ENCODE measurements around the gene KCNN1. TPM values are rescaled to one million over a fixed set of nuclear protein-coding genes. Genes with fewer than 3 reads are reported as not detected.

Gene KCNN1
- polyA plus RNA-seq, 3 donors = not detected

GRCh38 chr19:17948514-17948900, 18.4 kb upstream of the KCNN1 start:
- H2AFZ ChIP-seq (ENCODE audit: insufficient read depth, low read depth, low read length, poor library complexity, severe bottlenecking) = peak overlapping the region; percentile 46
- H3K9ac ChIP-seq (ENCODE audit: insufficient read depth, low read length, poor library complexity, severe bottlenecking) = peak overlapping the region; percentile 65
- peaks cover 0 to 7% of the 10 kb centered on the region in 2 donors for H3K9me3 ChIP-seq (replicated peaks in 1 of 2; ENCODE audit: control insufficient read depth in 1 of 2, insufficient read depth in 1 of 2, low read length in 2 of 2)
- no peaks in the 10 kb centered on the region for H4K20me1 ChIP-seq (ENCODE audit: insufficient read depth, low read length)
- DNase-seq = no peak
- intact Hi-C loops (cut with micrococcal nuclease) = no loop called here
- H3K27me3 ChIP-seq (ENCODE audit: control insufficient read depth in 2 of 2, insufficient read depth in 2 of 2, low read length in 2 of 2) = peaks cover 38 to 49% of the 10 kb centered on the region in 2 donors
- Mint-ChIP-seq H3K27me3 (ENCODE audit: low read depth in 3 of 3) (peaks cover 48 to 58% (median 53%) of the 10 kb centered on the region in 3 donors), H3K9me3 (peaks cover 0 to 35% (median 10%) of the 10 kb centered on the region in 7 donors), H3K4me1 (peaks cover 52% of the 10 kb centered on the region), H3K36me3 (peaks cover 17 to 18% of the 10 kb centered on the region in 2 donors), H3K27ac (peak overlapping the region in 3 of 7 donors; percentile 35 to 75 (median 40)), H3K4me3 (peak overlapping the region; percentile 64 to 91)
- peaks cover 48 to 55% of the 10 kb centered on the region in 2 donors for H3K4me1 ChIP-seq (ENCODE audit: control insufficient read depth in 1 of 2, insufficient read depth in 2 of 2, low read length in 2 of 2)
- no peaks in the 10 kb centered on the region for H3K79me2 ChIP-seq (ENCODE audit: insufficient read depth, low read length)
- WGBS (ENCODE audit: insufficient coverage) = 0% methylated on average over 10 of the region's 16 CpGs
- H3K27ac ChIP-seq (ENCODE audit: low read depth in 1 of 2, low read length in 2 of 2) = peak overlapping the region in 1 of 2 donors; percentile 58
- H3K4me3 ChIP-seq (replicated peaks in 1 of 3; ENCODE audit: low read depth in 2 of 3, low read length in 3 of 3) = peak overlapping the region in 1 of 3 experiments; percentile 71
- H3K4me2 ChIP-seq (replicated peaks; ENCODE audit: extremely low read depth, low read length, poor library complexity, severe bottlenecking) = peak overlapping the region; percentile 78
- no peak for TF ChIP-seq CTCF (IDR thresholded peaks at IDR 0.05)
- peaks cover 3 to 13% of the 10 kb centered on the region in 2 donors for H3K36me3 ChIP-seq (replicated peaks in 1 of 2; ENCODE audit: control insufficient read depth in 1 of 2, insufficient read depth in 2 of 2, low read length in 2 of 2)

- intact Hi-C loops (cut with micrococcal nuclease) = no loop called here
- H3K4me1 Mint-ChIP-seq = peaks cover 52% of the 10 kb centered on the region
- Histone ChIP-seq H3K27ac (ENCODE audit: low read depth in 1 of 2, low read length in 2 of 2) (no peak overlapping the region), H3K79me2 (ENCODE audit: insufficient read depth, low read length) (no peaks in the 10 kb centered on the region), H3K36me3 (replicated peaks in 1 of 2; ENCODE audit: control insufficient read depth in 1 of 2, insufficient read depth in 2 of 2, low read length in 2 of 2) (peaks cover 0 to 6% of the 10 kb centered on the region in 2 donors), H3K4me1 (ENCODE audit: control insufficient read depth in 1 of 2, insufficient read depth in 2 of 2, low read length in 2 of 2) (peaks cover 48 to 55% of the 10 kb centered on the region in 2 donors), H3K9ac (ENCODE audit: insufficient read depth, low read length, poor library complexity, severe bottlenecking) (no peak overlapping the region), H3K9me3 (replicated peaks in 1 of 2; ENCODE audit: control insufficient read depth in 1 of 2, insufficient read depth in 1 of 2, low read length in 2 of 2) (peaks cover 0 to 11% of the 10 kb centered on the region in 2 donors), H3K27me3 (ENCODE audit: control insufficient read depth in 2 of 2, insufficient read depth in 2 of 2, low read length in 2 of 2) (peaks cover 43 to 56% of the 10 kb centered on the region in 2 donors), H3K4me2 (replicated peaks; ENCODE audit: extremely low read depth, low read length, poor library complexity, severe bottlenecking) (peak overlapping the region; percentile 78), H3K4me3 (replicated peaks in 1 of 3; ENCODE audit: low read depth in 2 of 3, low read length in 3 of 3) (peak overlapping the region in 1 of 3 experiments; percentile 71), H2AFZ (ENCODE audit: insufficient read depth, low read depth, low read length, poor library complexity, severe bottlenecking) (no peak overlapping the region), H4K20me1 (ENCODE audit: insufficient read depth, low read length) (no peaks in the 10 kb centered on the region)
- TF ChIP-seq CTCF (IDR thresholded peaks at IDR 0.05) = no peak
- DNase-seq = no peak
- peaks cover 12 to 17% of the 10 kb centered on the region in 2 donors for H3K36me3 Mint-ChIP-seq
- H3K9me3 Mint-ChIP-seq = peaks cover 0 to 35% (median 10%) of the 10 kb centered on the region in 7 donors
- H3K4me3 Mint-ChIP-seq = peak overlapping the region; percentile 45 to 91
- peaks cover 56 to 65% (median 61%) of the 10 kb centered on the region in 3 donors for H3K27me3 Mint-ChIP-seq (ENCODE audit: low read depth in 3 of 3)
- H3K27ac Mint-ChIP-seq = peak overlapping the region in 6 of 7 donors; percentile 26 to 85 (median 74)
- 6% methylated on average over 34 of the region's 49 CpGs for WGBS (ENCODE audit: insufficient coverage)
Measured at GRCh38 chr19:17948931-17949930, 17.7 kb upstream of the KCNN1 start.

Measured in CD14-positive monocyte (primary cell).